Activated CD4-positive, alpha-beta T cell treated with anti-CD3 and anti-CD28 coated beads, Interleukin-10, Interleukin-2, amounts not matched to agents 100 ng/mL and 50 ng/mL, durations not matched to agents 16 hours and 8 hours (primary cell): ENCODE measurements around the gene ORMDL3.
"Not testable (repeated sequence)": the region's sequence is repeated elsewhere in the genome, so short reads cannot be mapped to it uniquely, and the experiment has no call there.

Experiments used
- DNase-seq: peaks from one replicate; pipeline ENCODE4 v3.0.0-alpha.2; 2020

The ORMDL3 gene

GRCh38 chr17:39948489-39948828 is 21.1 kb upstream of the ORMDL3 start:
- DNase-seq = not testable (repeated sequence)

- DNase-seq = no peak
Observed at GRCh38 chr17:39946551-39947330, 19.3 kb upstream of the ORMDL3 start.

GRCh38 chr17:39944393-39944711 is 17.0 kb upstream of the ORMDL3 start:
- no peak for DNase-seq

- DNase-seq = no peak
Observed at GRCh38 chr17:39943702-39944392, 16.4 kb upstream of the ORMDL3 start.

GRCh38 chr17:39939588-39940419 is 12.4 kb upstream of the ORMDL3 start:
- DNase-seq = peak; percentile 82

- no peak for DNase-seq
Observed at GRCh38 chr17:39939106-39939505, 11.7 kb upstream of the ORMDL3 start.

- no peak for DNase-seq
Observed at GRCh38 chr17:39938140-39938869, 10.9 kb upstream of the ORMDL3 start.

- no peak for DNase-seq
Observed at GRCh38 chr17:39937447-39937846, 10.0 kb upstream of the ORMDL3 start.

- DNase-seq = no peak
Observed at GRCh38 chr17:39935909-39936308, 8.5 kb upstream of the ORMDL3 start.

- no peak for DNase-seq
Observed at GRCh38 chr17:39934324-39934723, 6.9 kb upstream of the ORMDL3 start.

GRCh38 chr17:39933912-39934311 is 6.5 kb upstream of the ORMDL3 start:
- DNase-seq = no peak

GRCh38 chr17:39929646-39930407 is 2.4 kb upstream of the ORMDL3 start:
- DNase-seq = no peak

- peak; percentile 25 for DNase-seq
Observed at GRCh38 chr17:39928858-39929645, 1.7 kb upstream of the ORMDL3 start.

GRCh38 chr17:39927929-39928857 is 792 bp upstream of the ORMDL3 start:
- DNase-seq = no peak

- DNase-seq = peak; percentile 80
Observed at GRCh38 chr17:39926588-39927100, 757 bp downstream of the ORMDL3 start.

- no peak for DNase-seq
Observed at GRCh38 chr17:39926135-39926587, 1.2 kb downstream of the ORMDL3 start.

GRCh38 chr17:39925282-39926134 is 1.9 kb downstream of the ORMDL3 start:
- no peak for DNase-seq

GRCh38 chr17:39924691-39925055 is 2.7 kb downstream of the ORMDL3 start:
- no peak for DNase-seq
